ENCODE measurements around the gene CLDN20. TPM values are rescaled to one million over a fixed set of nuclear protein-coding genes. Genes with fewer than 3 reads are reported as not detected.

The CLDN20 gene
- total RNA-seq, 4 donors from 2014 or later = 1.5 to 4.4 (median 3.3) TPM

- WGBS, 2 donors = 73% methylated on average over 29 to 30 of the region's 30 CpGs
- Histone ChIP-seq H3K9me3 (no peaks in the 10 kb centered on the region), H3K4me3 (no peak overlapping the region), H3K4me1 (peaks cover 0 to 8% (median 0%) of the 10 kb centered on the region in 4 donors), H3K27ac (no peak overlapping the region), H3K36me3 (peaks cover 0 to 32% (median 0%) of the 10 kb centered on the region in 3 donors), H3K27me3 (no peaks in the 10 kb centered on the region)
- peak; percentile 21 to 40 for DNase-seq (ENCODE audit: low spot score in 2 of 2)
- peak; percentile 51 to 79 (median 64) for TF ChIP-seq CTCF (IDR thresholded peaks at IDR 0.05)
- TF ChIP-seq POLR2A (IDR thresholded peaks at IDR 0.05) = no peak
These were observed 15.5 kb upstream of the CLDN20 start for GRCh38 chr6:155248008-155249001.

GRCh38 chr6:155250701-155251381, 13.0 kb upstream of the CLDN20 start:
- no peaks in the 10 kb centered on the region for H3K9me3 ChIP-seq
- H3K27me3 ChIP-seq = no peaks in the 10 kb centered on the region
- H3K4me1 ChIP-seq = peaks cover 0 to 8% (median 0%) of the 10 kb centered on the region in 4 donors
- peaks cover 0 to 52% (median 0%) of the 10 kb centered on the region in 3 donors for H3K36me3 ChIP-seq
- DNase-seq (ENCODE audit: low spot score in 2 of 2) = no peak
- no peak for TF ChIP-seq CTCF (IDR thresholded peaks at IDR 0.05)
- no peak overlapping the region for H3K4me3 ChIP-seq
- H3K27ac ChIP-seq = no peak overlapping the region
- 93% methylated on average over 10 of the region's 10 CpGs for WGBS, 2 donors

GRCh38 chr6:155252581-155252980, 11.2 kb upstream of the CLDN20 start:
- H3K9me3 ChIP-seq = no peaks in the 10 kb centered on the region
- peak overlapping the region in 1 of 4 donors; percentile 62 for H3K27ac ChIP-seq
- peaks cover 0 to 8% (median 0%) of the 10 kb centered on the region in 4 donors for H3K4me1 ChIP-seq
- H3K27me3 ChIP-seq = no peaks in the 10 kb centered on the region
- DNase-seq (ENCODE audit: low spot score in 2 of 2) = no peak
- no peak overlapping the region for H3K4me3 ChIP-seq
- H3K36me3 ChIP-seq = peaks cover 0 to 69% (median 6%) of the 10 kb centered on the region in 3 donors
- peak in 1 of 2 donors; percentile 32 for TF ChIP-seq EP300 (IDR thresholded peaks at IDR 0.05)
- TF ChIP-seq POLR2A (IDR thresholded peaks at IDR 0.05) = no peak
- 66 to 76% methylated on average over 8 of the region's 8 CpGs for whole genome bisulfite sequencing, 2 donors

DNA sequence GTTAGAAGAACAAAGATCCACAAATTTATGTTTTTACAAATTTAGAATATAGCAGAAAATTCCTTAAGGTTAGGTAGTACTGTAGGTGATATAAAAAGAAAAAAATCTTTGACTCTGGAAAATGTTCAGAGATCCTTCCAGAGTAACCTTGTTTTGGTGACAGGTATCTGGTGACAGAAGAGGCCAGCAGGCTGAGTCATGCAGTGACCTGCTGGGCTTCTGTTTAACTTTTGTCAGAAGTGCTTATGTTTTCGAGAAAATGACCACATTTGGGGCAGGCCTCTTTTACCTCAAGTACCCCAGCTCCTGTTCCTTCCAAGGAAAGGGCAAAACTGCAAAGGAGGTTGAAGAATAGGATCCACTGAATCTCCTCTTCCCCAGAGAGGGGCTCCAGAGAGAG, 10.5 kb upstream of the CLDN20 start:
- Histone ChIP-seq H3K4me1 (peaks cover 0 to 3% (median 0%) of the 10 kb centered on the region in 4 donors), H3K36me3 (peaks cover 0 to 73% (median 6%) of the 10 kb centered on the region in 3 donors), H3K27ac (peak overlapping the region in 1 of 4 donors; percentile 62), H3K9me3 (no peaks in the 10 kb centered on the region), H3K4me3 (no peak overlapping the region), H3K27me3 (no peaks in the 10 kb centered on the region)
- DNase-seq (ENCODE audit: low spot score in 2 of 2) = no peak
- TF ChIP-seq POLR2A (IDR thresholded peaks at IDR 0.05) = no peak
- TF ChIP-seq CTCF (IDR thresholded peaks at IDR 0.05) = no peak
- no peak for TF ChIP-seq EP300 (IDR thresholded peaks at IDR 0.05)
- WGBS, 2 donors = 63 to 82% methylated on average over 1 of the region's 1 CpG

GRCh38 chr6:155254139-155254538, 9.7 kb upstream of the CLDN20 start:
- H3K36me3 ChIP-seq = peaks cover 0 to 80% (median 6%) of the 10 kb centered on the region in 3 donors
- 89 to 93% methylated on average over 10 of the region's 10 CpGs for WGBS, 2 donors

More at GRCh38 chr6:155254139-155254538, 9.7 kb upstream of the CLDN20 start:
- no peak overlapping the region for H3K4me3 ChIP-seq
- H3K4me1 ChIP-seq = no peaks in the 10 kb centered on the region
- H3K27me3 ChIP-seq = no peaks in the 10 kb centered on the region
- no peak overlapping the region for H3K27ac ChIP-seq
- DNase-seq (ENCODE audit: low spot score in 2 of 2) = no peak
- TF ChIP-seq POLR2A (IDR thresholded peaks at IDR 0.05) = no peak
- no peak for TF ChIP-seq EP300 (IDR thresholded peaks at IDR 0.05)
- no peak for TF ChIP-seq CTCF (IDR thresholded peaks at IDR 0.05)
- no peaks in the 10 kb centered on the region for H3K9me3 ChIP-seq
